22Rv1 (cell line): ENCODE data around the gene FOLR2.
"Not testable (repeated sequence)": the region's sequence is repeated elsewhere in the genome, so short reads cannot be mapped to it uniquely, and the experiment has no call there.

Experiments
- H3K27ac ChIP-seq: fragments of 450-650 bp; 2 replicates; pipeline ENCODE4 v1.5.1; 2017
- CTCF ChIP-seq: fragments of 450-650 bp; IDR thresholded peaks from 2 replicates; pipeline ENCODE4 v1.5.1; 2017; ENCODE audit warnings: mild to moderate bottlenecking
- ZFX ChIP-seq: fragments of 450-650 bp; IDR thresholded peaks from 2 replicates; pipeline ENCODE4 v1.6.1; 2017; ENCODE audit warnings: antibody characterized with exemption, borderline replicate concordance

The FOLR2 gene

GRCh38 chr11:72179804-72180396, 36.7 kb upstream of the FOLR2 start:
- no peak overlapping the region for H3K27ac ChIP-seq
- TF ChIP-seq ZFX, result no peak

GRCh38 chr11:72180892-72181552, 35.6 kb upstream of the FOLR2 start:
- H3K27ac ChIP-seq, result not testable (repeated sequence)

GRCh38 chr11:72181553-72181958, 35.0 kb upstream of the FOLR2 start:
- H3K27ac ChIP-seq, result not testable (repeated sequence)

- no peak for TF ChIP-seq ZFX
- no peak for TF ChIP-seq CTCF
Measured at GRCh38 chr11:72188267-72188666, 28.3 kb upstream of the FOLR2 start.

GRCh38 chr11:72189455-72190250, 26.9 kb upstream of the FOLR2 start:
- TF ChIP-seq ZFX (no peak), CTCF (no peak)
- no peak overlapping the region for H3K27ac ChIP-seq

More at GRCh38 chr11:72188267-72188666, 28.3 kb upstream of the FOLR2 start:
- H3K27ac ChIP-seq, result no peak overlapping the region

- no peak overlapping the region for H3K27ac ChIP-seq
- TF ChIP-seq CTCF (no peak), ZFX (no peak)
Measured at GRCh38 chr11:72190631-72191071, 25.9 kb upstream of the FOLR2 start.

- TF ChIP-seq ZFX, result no peak
- H3K27ac ChIP-seq, result no peak within 1 kb of the TSS
Measured at GRCh38 chr11:72191961-72192381, 24.6 kb upstream of the FOLR2 start, which contains the start of gene FOLR1. Gene FOLR1 (plus strand): TSS chr11:72192140. CDS start chr11:72192174, 34 bp downstream.

GRCh38 chr11:72195518-72196270, 20.9 kb upstream of the FOLR2 start:
- no peak overlapping the region for H3K27ac ChIP-seq
- TF ChIP-seq ZFX (no peak), CTCF (no peak)

GRCh38 chr11:72201445-72201844, 15.1 kb upstream of the FOLR2 start:
- not testable (repeated sequence) for H3K27ac ChIP-seq
